HG03575 (cell line): ENCODE data around the gene PIGT.

Experiments
- ATAC-seq: cut with Tn5 transposase; IDR thresholded peaks from one replicate; pipeline ENCODE4 v1.9.1; 2021; ENCODE audit not compliant: unreplicated experiment, insufficient number of reproducible peaks, low FRiP score; ENCODE audit errors: extremely low read depth

Gene PIGT

GRCh38 chr20:45395114-45395415, 20.9 kb upstream of the PIGT start:
- no peak for ATAC-seq

GRCh38 chr20:45399018-45399417, 16.9 kb upstream of the PIGT start:
- ATAC-seq, result no peak

- ATAC-seq, result no peak
Measured at GRCh38 chr20:45400346-45401031, 15.5 kb upstream of the PIGT start.

- ATAC-seq, result no peak
Measured at GRCh38 chr20:45402946-45403345, 13.0 kb upstream of the PIGT start.

GRCh38 chr20:45404438-45404837, 11.5 kb upstream of the PIGT start:
- ATAC-seq, result no peak

GRCh38 chr20:45405571-45406259, 10.2 kb upstream of the PIGT start:
- no peak for ATAC-seq

- ATAC-seq, result no peak
Measured at GRCh38 chr20:45406260-45407066, 9.5 kb upstream of the PIGT start.

- no peak for ATAC-seq
Measured at GRCh38 chr20:45407067-45407745, 8.7 kb upstream of the PIGT start.

GRCh38 chr20:45407783-45408645, 7.9 kb upstream of the PIGT start, which contains the start of gene DBNDD2:
Gene DBNDD2, plus strand, starts transcription at chr20:45408289. Its CDS starts 179 bp downstream, at chr20:45408468.
- no peak for ATAC-seq

GRCh38 chr20:45408646-45409213, 7.2 kb upstream of the PIGT start:
- ATAC-seq, result no peak

- ATAC-seq, result no peak
Measured at GRCh38 chr20:45409521-45410272, 6.2 kb upstream of the PIGT start.

- no peak for ATAC-seq
Measured at GRCh38 chr20:45410887-45411286, 5.1 kb upstream of the PIGT start.

- no peak for ATAC-seq
Measured at GRCh38 chr20:45412653-45413052, 3.3 kb upstream of the PIGT start.

- no peak for ATAC-seq
Measured at GRCh38 chr20:45413479-45413878, 2.5 kb upstream of the PIGT start.

- no peak for ATAC-seq
Measured at GRCh38 chr20:45416917-45417316, 976 bp downstream of the PIGT start.

- ATAC-seq, result peak; percentile 54
Measured at GRCh38 chr20:45419188-45420091, 3.5 kb downstream of the PIGT start.

- ATAC-seq, result no peak
Measured at GRCh38 chr20:45420125-45420524, 4.2 kb downstream of the PIGT start.
